NCI-H526 (cell line): Measurements from ENCODE around the gene PTPN7.
"Not testable (repeated sequence)": the region's sequence is repeated elsewhere in the genome, so short reads cannot be mapped to it uniquely, and the experiment has no call there.

ENCODE experiments used
- DNase-seq, 2 experiments: peaks; one replicate each; lab custom pipeline; 2025; lab: John Stamatoyannopoulos, UW

Gene PTPN7

DNA sequence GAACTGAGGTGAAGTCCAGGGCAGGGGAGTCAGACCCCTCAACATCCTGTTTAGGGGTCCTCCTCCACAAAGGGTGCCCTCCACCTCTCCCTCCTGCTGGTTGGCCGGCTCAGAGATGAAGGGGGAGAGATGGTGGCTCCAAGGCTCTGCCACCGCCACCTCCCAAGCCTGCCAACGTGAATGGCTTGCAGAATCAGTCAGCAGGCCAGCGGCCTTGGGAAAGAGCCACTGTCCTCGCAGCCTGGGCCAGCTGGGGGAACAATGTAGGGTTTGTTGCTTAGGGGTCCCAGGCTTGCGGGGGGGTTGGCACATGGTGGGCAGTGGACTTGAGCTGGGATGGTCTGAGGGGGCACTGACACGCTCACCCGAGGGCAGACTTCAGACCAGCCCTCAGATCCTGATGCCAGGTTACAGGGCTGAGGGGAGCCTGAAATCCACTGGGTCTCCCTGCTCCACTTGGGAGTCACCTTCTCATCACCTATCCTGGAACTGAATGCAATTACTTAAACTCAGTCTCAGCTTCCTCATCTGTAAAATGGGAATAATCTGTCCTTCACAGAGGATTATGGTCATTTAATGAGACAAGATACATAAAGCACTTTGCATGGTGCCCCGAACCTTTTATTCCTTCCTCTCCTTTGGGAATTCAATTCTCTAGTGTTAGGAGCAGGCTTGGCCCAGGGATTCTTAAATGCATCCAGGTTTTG, 29.4 kb downstream of the PTPN7 start:
- no peak for DNase-seq

DNA sequence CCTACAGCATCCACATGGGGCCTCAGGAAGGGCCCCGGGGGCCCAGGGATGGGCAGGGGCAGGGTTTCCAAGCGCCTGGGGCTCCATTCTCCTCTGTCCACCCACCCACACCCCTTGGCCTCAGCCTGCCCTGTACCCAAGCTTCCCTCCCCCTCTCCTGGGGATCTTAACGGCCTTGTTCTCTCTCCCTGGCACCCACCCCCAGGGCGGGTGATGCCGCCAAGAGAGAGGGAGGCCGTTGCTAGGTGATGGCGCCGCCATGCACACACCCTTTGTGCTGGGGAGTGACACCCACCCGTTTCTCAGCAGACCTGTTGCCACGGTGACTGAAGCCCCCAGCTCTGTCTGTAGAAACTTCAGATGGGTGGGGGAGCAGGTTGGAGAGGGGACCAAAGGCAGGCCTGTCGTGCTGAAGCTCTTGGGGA, 30.1 kb downstream of the PTPN7 start:
- peak; percentile 15 to 42 for DNase-seq

DNA sequence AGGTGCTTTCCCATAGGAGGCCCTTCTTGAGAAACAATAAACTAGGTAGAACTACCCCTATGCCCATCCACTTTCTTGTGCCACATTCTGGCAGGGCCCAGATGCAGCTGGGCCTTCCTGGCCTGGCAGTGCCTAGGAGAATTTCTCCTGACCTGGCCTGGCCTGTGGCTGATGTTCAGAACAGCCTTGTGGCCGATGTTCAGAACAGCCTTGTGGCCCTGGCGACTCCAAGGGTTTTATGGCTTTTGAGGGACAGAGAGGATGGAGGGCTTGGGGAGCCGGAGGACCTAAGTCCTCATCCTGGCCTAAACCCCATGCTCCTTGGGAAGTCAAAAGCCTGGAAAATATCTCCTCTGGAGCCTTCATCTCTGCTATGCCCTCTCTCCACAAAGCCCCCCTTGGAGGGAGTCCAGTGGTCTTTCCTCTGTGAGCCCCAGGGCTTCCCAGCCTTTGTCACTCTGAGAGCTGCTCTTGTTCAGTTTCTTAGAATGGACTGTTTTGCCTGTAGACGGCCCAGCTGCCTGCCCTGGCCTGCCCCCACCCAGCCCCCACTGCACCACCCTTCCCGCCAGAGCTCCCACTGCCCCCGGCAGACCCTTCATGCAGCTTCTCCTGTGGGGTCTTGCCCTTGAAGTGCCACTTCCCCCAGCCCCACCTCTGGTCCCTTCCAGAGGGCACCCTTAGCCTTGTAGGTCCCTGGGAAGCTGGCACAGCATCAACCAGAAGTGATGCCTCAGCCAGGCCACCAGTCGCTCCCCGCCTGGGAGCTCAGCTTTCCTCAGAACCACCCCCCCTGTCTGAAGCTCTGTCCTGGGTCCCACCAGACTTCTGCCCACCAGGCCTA, 30.7 kb downstream of the PTPN7 start:
- DNase-seq: peak in 1 of 2 experiments; percentile 27

DNA sequence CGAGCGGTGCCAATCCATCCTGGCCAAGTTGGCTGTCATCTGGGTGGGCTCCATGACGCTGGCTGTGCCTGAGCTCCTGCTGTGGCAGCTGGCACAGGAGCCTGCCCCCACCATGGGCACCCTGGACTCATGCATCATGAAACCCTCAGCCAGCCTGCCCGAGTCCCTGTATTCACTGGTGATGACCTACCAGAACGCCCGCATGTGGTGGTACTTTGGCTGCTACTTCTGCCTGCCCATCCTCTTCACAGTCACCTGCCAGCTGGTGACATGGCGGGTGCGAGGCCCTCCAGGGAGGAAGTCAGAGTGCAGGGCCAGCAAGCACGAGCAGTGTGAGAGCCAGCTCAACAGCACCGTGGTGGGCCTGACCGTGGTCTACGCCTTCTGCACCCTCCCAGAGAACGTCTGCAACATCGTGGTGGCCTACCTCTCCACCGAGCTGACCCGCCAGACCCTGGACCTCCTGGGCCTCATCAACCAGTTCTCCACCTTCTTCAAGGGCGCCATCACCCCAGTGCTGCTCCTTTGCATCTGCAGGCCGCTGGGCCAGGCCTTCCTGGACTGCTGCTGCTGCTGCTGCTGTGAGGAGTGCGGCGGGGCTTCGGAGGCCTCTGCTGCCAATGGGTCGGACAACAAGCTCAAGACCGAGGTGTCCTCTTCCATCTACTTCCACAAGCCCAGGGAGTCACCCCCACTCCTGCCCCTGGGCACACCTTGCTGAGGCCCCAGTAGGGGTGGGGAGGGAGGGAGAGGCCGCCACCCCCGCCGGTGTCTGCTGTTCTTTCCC, 32.4 kb downstream of the PTPN7 start:
- DNase-seq: no peak

DNA sequence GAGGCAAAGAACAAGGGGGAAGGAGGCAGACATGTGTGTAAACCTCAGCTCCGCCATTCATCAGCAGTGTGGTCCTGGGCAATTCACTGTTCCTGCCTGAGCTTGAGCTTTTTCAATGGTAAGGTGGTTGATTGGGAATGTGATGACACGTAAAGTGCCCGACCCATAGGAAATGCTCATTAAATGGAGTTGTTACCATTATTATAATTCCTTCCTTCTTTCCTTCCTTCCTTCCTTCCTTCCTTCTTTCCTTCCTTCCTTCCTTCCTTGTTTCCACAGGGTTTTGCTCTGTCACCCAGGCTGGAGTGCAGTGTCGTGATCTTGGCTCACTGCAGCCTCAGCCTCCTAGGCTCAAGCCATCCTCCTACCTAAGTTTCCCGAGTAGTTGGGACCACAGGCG, 33.3 kb downstream of the PTPN7 start:
- no peak for DNase-seq

DNA sequence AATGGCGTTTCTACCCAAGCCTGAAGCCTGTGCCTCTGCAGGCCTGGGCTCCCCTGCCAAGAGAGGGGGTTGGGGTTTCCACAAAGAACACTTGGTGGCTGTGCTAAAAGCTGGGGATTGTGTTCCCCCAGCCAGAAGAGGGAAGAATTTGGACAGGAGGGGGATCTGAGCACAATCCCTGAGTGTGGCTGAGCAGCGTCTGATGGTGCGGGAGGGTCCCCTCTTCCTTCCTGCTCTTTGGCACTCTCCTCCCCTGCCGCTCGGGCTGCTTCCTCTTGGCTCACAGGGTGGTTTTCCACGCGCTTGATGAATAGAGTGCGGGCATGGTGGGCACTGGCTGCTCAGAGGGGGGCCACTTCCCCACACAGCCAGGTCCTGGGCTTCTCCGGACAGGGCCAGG, 34.0 kb downstream of the PTPN7 start:
- DNase-seq: no peak

DNA sequence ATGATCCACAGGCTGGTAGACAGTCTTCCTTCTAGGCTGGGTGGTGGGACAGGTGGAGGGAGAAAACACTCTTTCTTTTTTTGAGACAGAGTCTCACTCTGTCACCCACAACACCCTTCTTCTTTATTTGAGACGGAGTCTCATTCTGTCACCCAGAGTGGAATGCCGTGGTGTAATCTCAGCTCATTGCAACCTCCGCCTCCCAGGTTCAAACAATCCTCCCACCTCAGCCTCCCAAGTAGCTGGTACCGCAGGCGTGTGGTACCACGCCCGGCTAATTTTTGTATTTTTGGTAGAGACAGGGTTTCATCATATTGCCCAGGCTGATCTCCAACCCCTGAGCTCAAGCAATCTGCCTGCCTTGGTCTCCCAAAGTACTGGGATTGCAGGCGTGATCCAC, 34.8 kb downstream of the PTPN7 start:
- DNase-seq: no peak

DNA sequence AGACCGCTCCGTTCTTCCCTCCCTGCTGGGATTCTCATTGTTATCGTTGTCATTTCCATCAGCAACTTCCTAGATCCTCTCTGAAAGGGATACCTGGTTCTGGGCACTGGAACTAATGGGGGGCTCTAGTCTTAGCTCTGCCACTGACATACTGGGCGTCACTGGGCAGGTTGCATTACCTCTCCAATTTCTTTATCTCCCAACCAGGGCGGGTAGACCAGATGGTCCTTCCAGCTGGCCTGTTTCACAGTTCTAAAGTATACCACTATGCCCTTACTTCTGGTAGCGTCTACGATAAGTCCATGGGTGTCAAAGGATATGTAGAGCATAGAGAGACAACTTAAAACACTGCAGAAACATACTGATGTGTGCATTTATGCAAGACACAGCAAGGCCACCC, 36.3 kb downstream of the PTPN7 start:
- no peak for DNase-seq

DNA sequence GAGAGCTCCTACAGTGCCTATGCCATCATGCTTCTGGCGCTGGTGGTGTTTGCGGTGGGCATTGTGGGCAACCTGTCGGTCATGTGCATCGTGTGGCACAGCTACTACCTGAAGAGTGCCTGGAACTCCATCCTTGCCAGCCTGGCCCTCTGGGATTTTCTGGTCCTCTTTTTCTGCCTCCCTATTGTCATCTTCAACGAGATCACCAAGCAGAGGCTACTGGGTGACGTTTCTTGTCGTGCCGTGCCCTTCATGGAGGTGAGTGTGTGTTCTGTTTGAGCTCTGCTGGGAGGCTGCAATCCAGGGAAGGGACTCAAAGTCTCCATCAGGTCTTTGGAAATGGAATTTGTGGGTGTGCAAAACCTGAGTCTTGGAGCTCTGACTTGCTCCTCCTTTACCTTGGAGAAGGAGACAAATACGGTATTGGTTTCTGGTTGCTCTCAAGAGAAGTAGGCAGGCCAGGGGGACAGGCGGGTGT, 37.0 kb downstream of the PTPN7 start:
- DNase-seq: no peak

DNA sequence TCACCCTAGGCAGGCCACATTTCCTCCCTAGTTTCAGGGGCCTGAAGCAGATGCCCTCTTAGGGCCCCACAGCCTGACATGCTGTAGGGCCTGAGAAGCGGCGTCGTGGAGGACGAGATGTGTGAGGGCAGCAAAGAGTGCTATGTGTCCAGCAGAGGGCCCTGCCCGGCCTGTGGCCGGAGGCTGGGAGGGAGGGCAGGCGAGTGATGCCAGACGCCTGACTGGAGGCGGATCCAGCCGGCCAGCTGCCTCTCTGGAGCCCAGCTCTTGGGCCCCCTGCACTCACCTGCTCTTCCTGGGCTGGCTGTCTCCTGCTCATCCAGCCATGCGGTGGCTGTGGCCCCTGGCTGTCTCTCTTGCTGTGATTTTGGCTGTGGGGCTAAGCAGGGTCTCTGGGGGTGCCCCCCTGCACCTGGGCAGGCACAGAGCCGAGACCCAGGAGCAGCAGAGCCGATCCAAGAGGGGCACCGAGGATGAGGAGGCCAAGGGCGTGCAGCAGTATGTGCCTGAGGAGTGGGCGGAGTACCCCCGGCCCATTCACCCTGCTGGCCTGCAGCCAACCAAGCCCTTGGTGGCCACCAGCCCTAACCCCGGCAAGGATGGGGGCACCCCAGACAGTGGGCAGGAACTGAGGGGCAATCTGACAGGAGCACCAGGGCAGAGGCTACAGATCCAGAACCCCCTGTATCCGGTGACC, 37.6 kb downstream of the PTPN7 start, which contains the start of gene GPR37L1:
Gene GPR37L1, plus strand, starts transcription at position 279 of the 697 bp plus-strand sequence. Its CDS starts 47 bp downstream, at position 326.
- DNase-seq: no peak

DNA sequence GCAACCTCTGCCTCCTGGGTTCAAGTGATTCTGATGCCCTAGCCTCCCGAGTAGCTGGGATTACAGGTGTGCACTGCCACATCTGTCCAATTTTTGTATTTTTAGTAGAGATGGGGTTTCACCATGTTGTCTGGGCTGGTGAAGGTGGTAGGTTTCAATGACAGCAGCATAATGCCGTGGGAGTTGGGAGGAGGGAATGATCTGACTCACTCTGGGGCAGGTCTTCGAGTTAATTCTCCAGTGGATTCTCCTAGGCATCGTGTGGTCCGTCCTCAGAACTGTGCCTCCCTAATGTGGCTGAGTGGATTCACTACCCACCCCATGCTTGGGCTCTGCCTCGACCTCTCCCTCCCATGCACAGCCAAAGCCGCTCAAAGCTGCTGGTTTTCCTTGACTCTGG, 39.4 kb downstream of the PTPN7 start:
- no peak for DNase-seq

DNA sequence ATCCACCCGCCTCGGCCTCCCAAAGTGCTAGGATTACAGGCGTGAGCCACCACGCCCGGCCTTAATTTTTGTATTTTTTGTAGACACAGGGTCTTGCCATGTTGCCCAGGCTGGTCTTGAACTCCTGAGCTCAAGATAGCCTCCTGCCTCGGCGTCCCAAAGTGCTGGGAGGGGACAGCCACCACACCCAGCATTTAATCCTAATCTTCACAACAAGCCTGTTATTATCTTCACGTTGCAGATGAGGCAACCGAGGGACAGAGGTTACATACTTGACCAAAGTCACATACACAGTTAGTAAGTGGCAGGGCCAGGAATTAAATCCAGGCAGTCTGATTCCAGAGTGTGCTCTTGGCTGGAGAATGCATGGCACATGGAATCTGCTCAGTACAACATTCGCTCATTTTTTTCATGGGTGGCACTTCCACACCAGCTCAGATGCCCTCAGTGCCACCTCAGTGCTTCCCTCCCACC, 42.5 kb downstream of the PTPN7 start:
- no peak for DNase-seq

DNA sequence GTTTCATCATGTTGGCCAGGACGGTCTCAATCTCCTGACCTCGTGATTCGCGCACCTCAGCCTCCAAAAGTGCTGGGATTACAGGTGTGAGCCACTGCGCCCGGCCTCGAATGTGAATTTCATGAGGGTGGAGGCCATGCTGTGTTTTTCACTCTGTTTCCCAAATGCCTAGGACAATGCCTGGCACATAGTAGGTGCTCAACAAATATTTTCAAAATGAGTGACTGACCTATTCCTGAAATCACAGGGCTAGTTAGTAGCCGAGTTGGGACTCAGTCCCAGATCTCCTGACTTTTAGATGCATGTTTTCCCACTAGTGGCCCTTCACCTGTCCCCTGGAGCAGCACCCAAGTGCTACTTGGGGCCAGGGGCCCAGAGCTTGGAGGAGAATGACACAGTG, 44.1 kb downstream of the PTPN7 start:
- DNase-seq: no peak

DNA sequence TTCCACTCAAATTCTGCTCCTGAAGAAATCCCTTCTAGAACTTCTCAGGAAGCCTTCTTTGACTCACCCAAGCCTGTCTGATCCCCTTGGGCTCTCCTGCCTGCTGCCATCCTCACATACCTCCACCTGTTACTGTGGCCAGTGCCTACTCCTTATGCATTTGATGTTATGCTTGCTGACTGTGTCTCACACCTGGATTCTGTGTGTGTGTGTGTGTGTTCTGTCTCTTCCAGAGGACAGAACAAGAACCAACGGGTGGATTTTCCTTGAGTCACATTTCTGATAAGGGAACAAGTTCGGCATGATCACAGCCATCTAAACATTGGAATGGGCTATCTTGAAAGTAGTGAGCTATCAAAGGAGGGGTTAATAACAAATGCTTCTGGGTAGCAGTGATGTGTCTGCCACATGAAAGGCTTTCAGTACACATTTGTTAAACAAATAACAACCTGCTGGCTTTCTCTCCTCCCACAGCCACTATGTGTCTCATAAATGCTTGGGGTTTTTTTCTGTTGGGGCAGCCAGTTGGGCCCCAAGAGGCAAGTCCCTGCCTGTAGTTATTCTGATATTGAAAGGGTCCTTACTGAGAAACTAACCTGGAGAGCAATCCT, 46.6 kb downstream of the PTPN7 start:
- peak; percentile 90 to 92 for DNase-seq

DNA sequence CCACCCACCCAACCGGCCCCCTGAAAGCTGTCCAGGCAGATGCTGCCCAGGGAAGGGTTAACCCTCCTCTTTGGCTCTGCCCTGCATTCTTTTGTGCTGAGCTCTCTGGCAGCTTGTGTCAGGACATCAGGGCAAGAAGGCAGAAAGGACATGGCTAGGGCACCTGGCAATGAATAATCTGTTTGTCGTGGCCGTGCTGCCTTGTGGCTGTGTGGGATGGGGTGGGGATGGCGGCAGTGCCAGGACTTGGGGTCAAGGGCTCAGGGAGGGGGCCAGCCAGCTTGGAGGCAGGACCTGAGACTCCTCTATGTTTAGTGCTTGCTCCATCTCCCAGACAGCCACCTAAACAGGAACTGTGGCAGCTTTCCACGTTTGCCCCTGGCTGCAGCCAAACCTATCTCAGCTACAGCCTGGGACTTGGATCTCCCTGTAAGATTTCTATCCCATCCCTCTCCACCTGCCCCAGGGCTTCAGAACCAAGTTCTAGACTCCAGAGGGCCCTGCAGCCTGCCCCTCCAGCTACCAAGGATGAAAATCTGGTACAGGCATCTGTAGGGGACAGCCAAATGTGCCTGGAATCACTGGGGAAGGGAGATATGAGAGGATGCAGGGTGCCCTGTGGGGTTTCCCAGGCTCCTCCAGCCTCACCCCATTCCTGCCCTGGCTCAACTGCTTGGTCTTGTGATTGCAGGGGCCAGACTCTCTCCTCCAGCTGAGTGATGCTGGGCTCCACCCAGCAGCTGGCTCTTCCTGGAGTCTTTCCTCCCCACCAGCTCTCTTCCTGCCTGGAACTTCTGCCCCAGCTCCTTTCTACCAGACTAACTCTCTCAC, 47.3 kb downstream of the PTPN7 start:
- DNase-seq: peak in 1 of 2 experiments; percentile 65

DNA sequence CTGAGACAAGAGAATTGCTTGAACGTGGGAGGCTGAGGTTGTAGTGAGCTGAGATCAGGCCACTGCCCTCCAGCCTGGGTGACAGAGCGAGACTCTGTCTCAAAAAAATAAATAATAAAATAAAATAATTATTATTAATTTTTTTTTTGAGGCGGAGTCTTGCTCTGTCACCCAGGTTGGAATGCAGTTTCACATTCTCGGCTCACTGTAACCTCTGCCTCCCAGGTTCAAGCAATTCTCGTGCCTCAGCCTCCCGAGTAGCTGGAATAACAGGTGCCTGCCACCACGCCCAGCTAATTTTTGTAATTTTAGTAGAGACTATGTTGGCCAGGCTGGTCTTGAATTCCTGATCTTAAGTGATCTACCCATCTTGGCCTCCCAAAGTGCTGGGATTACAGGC, 48.8 kb downstream of the PTPN7 start:
- not testable (repeated sequence) for DNase-seq

DNA sequence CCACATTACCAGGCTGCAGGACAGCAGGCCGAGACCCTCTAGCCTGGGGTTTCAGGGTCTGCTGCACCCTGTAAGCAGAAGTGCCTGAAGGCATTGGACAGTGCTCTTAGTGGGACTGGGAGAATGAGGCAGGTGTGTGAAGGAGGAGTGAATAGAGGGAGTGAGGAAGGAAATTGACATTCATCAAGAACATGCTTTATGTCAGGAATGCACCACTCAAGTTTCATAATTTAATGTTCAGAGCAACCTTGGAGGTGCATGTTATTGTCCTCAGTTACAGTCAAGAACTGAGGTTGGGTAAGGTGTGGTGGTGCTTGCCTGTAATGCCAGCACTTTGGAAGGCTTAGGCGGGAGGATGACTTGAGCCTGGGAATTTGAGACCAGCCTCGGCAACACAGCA, 49.4 kb downstream of the PTPN7 start:
- no peak for DNase-seq

DNA sequence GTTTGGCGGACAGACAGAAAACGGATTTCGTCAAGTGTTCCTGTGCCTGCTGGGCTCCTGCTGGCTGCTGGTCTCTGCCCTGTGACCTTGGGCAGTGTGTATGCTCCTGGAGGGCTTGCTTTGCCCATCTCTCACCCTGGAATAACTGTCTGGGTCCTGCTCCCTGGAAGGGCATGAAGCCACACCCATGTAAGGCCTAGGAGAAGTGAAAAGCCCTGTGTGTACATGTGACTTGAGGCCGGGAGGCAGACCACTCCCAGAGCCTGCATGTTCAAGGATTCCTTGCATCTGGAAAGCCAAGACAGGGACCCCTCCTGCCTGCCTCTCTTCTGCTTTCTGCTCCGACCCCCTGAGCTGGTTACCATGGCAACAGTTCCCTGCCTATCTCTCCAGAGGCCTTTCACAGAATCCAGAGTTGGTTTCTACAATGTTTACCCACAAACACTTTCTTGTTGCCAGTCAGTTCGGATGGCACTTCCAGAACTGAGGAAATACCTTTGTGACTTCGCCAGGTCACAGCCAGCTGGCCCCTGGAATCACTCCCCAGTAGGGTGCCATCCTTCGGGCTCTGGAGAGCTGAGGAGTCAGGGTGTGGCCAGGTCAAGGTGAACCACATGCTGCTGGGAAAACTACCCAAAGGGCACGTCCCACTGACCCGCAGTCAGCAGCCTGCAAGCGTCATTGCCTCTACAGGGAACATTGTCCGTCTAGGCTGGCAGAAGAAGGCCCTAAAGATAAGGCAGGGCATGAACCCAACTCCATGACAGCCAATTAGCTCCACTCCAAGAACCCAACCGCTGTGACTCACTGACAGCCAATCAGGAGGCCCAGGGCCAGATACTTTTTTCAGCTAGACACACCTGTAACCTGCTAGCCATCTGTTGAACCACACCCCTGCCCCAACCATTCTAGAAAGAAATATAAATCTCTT, 52.3 kb downstream of the PTPN7 start:
- DNase-seq: peak in 1 of 2 experiments; percentile 27

DNA sequence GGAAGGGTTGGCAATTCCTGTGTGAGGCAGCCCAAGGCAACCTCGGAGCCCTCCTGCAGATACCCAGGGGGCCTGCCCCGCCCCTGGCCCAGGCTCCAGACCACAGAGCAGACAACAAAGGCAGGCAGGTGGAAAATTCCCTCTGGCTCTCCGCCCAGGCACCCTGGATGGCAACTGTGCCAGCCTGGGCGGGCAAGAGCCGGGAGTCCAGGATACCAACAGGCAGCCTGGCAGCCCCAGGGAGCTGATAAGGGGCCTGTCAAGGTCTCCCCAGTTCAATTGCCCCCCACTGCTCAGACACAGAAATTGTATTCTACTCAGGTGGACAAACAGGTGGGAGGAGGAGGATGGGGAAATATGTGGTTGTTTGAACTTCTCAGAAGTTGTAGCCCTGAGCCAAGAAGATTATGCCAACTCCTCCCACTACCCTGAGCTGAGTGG, 53.1 kb downstream of the PTPN7 start:
- DNase-seq: peak in 1 of 2 experiments; percentile 69
